HCT116 (cell line): ENCODE data around the gene IFT22. TPM values are rescaled to one million over a fixed set of nuclear protein-coding genes. Genes with fewer than 3 reads are reported as not detected.

Experiments used
- ATAC-seq: fragments of 200-7000 bp; cut with Tn5 transposase; 2 replicates; pipeline ENCODE4 v1.9.1; 2020; ENCODE audit warnings: mild to moderate bottlenecking, moderate library complexity
- BruUV-seq: library from RNA; stranded (reverse); fragments of 400-500 nt; replicated peaks from 2 replicates; lab custom pipeline; 2021; lab: Mats Ljungman, UMichigan
- CTCF ChIA-PET: fragments of 300-600 bp; sonication (Branson Sonifier 250); formaldehyde crosslinking; loops from one replicate; lab custom pipeline; 2021; ENCODE audit warnings: antibody characterized with exemption; lab: Charles Lee
- POLR2A ChIA-PET: fragments of 300-600, 350-600 bp; sonication (Branson Sonifier 250); formaldehyde crosslinking; loops from one replicate; lab custom pipeline; 2021; ENCODE audit warnings: antibody characterized with exemption; lab: Charles Lee
- RAD21 ChIA-PET, 2 experiments: fragments of 300-600 bp; sonication (Branson Sonifier 250); formaldehyde crosslinking; loops; one replicate each; lab custom pipeline; 2023; ENCODE audit warnings: low total read pairs in 2 of 2; ENCODE audit not compliant: uncharacterized antibody in 2 of 2, unreplicated experiment in 2 of 2, low non-redundant PET in 1 of 2; lab: Charles Lee
- DNase-seq: peaks from one replicate; pipeline ENCODE4 v3.0.0-alpha.2; 2010; ENCODE audit warnings: low read depth, low spot score
- H2AFZ ChIP-seq: fragments of 200-600 bp; shearing (Covaris generic), sonication (generic); 2 replicates; pipeline ENCODE4 v1.6.1; 2017; ENCODE audit warnings: low read depth, mixed run types, mixed read lengths, antibody characterized with exemption, low read length; ENCODE audit not compliant: poor library complexity, severe bottlenecking
- H3K27ac ChIP-seq: 2 replicates; pipeline ENCODE4 v1.5.1; 2012; ENCODE audit warnings: low read depth, low read length
- H3K27me3 ChIP-seq: fragments of 200-600 bp; sonication (generic); 2 replicates; pipeline ENCODE4 v1.6.1; 2016; ENCODE audit warnings: mixed run types, low read length, mixed read lengths; ENCODE audit not compliant: insufficient read depth
- H3K36me3 ChIP-seq, 2 experiments: fragments of 200-500 bp in 1 of 2; fragments of 200-600 bp in 1 of 2; sonication (Bioruptor generic) in 1 of 2; sonication (generic) in 1 of 2; 2 replicates each; pipeline versions ENCODE4 v1.5.1 to v1.6.1; 2014 to 2016; ENCODE audit warnings: low read length in 2 of 2, inconsistent platforms in 1 of 2, mixed read lengths in 1 of 2, mixed run types in 1 of 2; ENCODE audit not compliant: insufficient read depth in 2 of 2, control insufficient read depth in 1 of 2
- H3K4me1 ChIP-seq, 2 experiments: fragments of 200-600 bp in 1 of 2; sonication (generic) in 1 of 2; 2 replicates each; pipeline versions ENCODE4 v1.5.1 to v1.6.1; 2012 to 2017; ENCODE audit warnings: low read length in 2 of 2, inconsistent platforms in 1 of 2, mild to moderate bottlenecking in 1 of 2, mixed read lengths in 1 of 2, mixed run types in 1 of 2, moderate library complexity in 1 of 2; ENCODE audit not compliant: insufficient read depth in 2 of 2, control insufficient read depth in 1 of 2
- H3K4me2 ChIP-seq: fragments of 200-600 bp; sonication (generic); 2 replicates; pipeline ENCODE4 v1.6.1; 2017; ENCODE audit warnings: mixed run types, low read length, mixed read lengths
- H3K4me3 ChIP-seq, 2 experiments: fragments of 200-600 bp in 1 of 2; sonication (generic) in 1 of 2; replicated peaks in 1 of 2; 2 replicates each; pipeline ENCODE4 v1.5.1; 2011 to 2016; ENCODE audit warnings: low read length in 2 of 2, control low read depth in 1 of 2, low read depth in 1 of 2, mild to moderate bottlenecking in 1 of 2, mixed read lengths in 1 of 2, mixed run types in 1 of 2
- H3K79me2 ChIP-seq: fragments of 200-600 bp; sonication (generic); 2 replicates; pipeline ENCODE4 v1.6.1; 2017; ENCODE audit warnings: mild to moderate bottlenecking, mixed run types, low read length, moderate library complexity, mixed read lengths; ENCODE audit not compliant: insufficient read depth
- H3K9ac ChIP-seq: fragments of 200-600 bp; sonication (generic); 2 replicates; pipeline ENCODE4 v1.6.1; 2016; ENCODE audit warnings: low read length, mixed read lengths
- H3K9me2 ChIP-seq: fragments of 200-600 bp; sonication (generic), shearing (Covaris generic); 2 replicates; pipeline ENCODE4 v1.6.1; 2017; ENCODE audit warnings: mixed run types, mild to moderate bottlenecking, moderate library complexity; ENCODE audit not compliant: insufficient read depth
- H3K9me3 ChIP-seq, 2 experiments: fragments of 200-500 bp in 1 of 2; fragments of 200-600 bp in 1 of 2; sonication (Bioruptor generic) in 1 of 2; sonication (generic) in 1 of 2; 2 replicates each; pipeline ENCODE4 v1.6.1; 2014 to 2017; ENCODE audit warnings: low read length in 2 of 2, mixed read lengths in 2 of 2, inconsistent platforms in 1 of 2, low read depth in 1 of 2, mild to moderate bottlenecking in 1 of 2, mixed run types in 1 of 2, moderate library complexity in 1 of 2; ENCODE audit not compliant: control insufficient read depth in 1 of 2, insufficient read depth in 1 of 2
- H4K20me1 ChIP-seq: fragments of 200-600 bp; sonication (generic), shearing (Covaris generic); 2 replicates; pipeline ENCODE4 v1.6.1; 2017; ENCODE audit warnings: mixed run types, mild to moderate bottlenecking, moderate library complexity; ENCODE audit not compliant: insufficient read depth
- ATF3 ChIP-seq: IDR thresholded peaks from 2 replicates; pipeline ENCODE4 v1.6.1; 2012
- CBX3 ChIP-seq: IDR thresholded peaks from 2 replicates; pipeline ENCODE4 v1.6.1; 2012; ENCODE audit warnings: low read depth
- CEBPB ChIP-seq: IDR thresholded peaks from 2 replicates; pipeline ENCODE4 v1.6.1; 2012; ENCODE audit warnings: low read depth
- CTCF ChIP-seq, 3 experiments: fragments of 200-600 bp in 1 of 3; sonication (generic) in 1 of 3; IDR thresholded peaks in 2 of 3; conservative IDR thresholded peaks in 1 of 3; 2 replicates each; pipeline ENCODE4 v1.5.1; 2012 to 2017; ENCODE audit warnings: low read depth in 2 of 3, low read length in 2 of 3, antibody characterized with exemption in 1 of 3, borderline replicate concordance in 1 of 3, control low read depth in 1 of 3, mild to moderate bottlenecking in 1 of 3, mixed read lengths in 1 of 3, mixed run types in 1 of 3, moderate library complexity in 1 of 3; ENCODE audit not compliant: insufficient read depth in 1 of 3
- EGR1 ChIP-seq: IDR thresholded peaks from 2 replicates; pipeline ENCODE4 v1.6.1; 2012; ENCODE audit warnings: low read depth
- EZH2 ChIP-seq: fragments of 200-600 bp; sonication (generic); IDR thresholded peaks from 2 replicates; pipeline ENCODE4 v1.6.1; 2017; ENCODE audit warnings: antibody characterized with exemption, mixed run types
- EZH2phosphoT487 ChIP-seq: fragments of 200-600 bp; IDR thresholded peaks from 2 replicates; pipeline ENCODE4 v1.6.1; 2018; ENCODE audit warnings: antibody characterized with exemption, borderline replicate concordance
- FOSL1 ChIP-seq: IDR thresholded peaks from 2 replicates; pipeline ENCODE4 v1.6.1; 2012; ENCODE audit warnings: low read depth
- JUND ChIP-seq: IDR thresholded peaks from 2 replicates; pipeline ENCODE4 v1.6.1; 2012
- POLR2A ChIP-seq: IDR thresholded peaks from 2 replicates; pipeline ENCODE4 v1.7.0; 2011; ENCODE audit warnings: borderline replicate concordance; ENCODE audit not compliant: insufficient read depth, insufficient read length; ENCODE audit errors: extremely low read depth
- POLR2AphosphoS5 ChIP-seq: IDR thresholded peaks from 2 replicates; pipeline ENCODE4 v1.6.1; 2011; ENCODE audit warnings: mild to moderate bottlenecking, low read depth, low read length, moderate library complexity
- RAD21 ChIP-seq: IDR thresholded peaks from 2 replicates; pipeline ENCODE4 v1.6.1; 2012; ENCODE audit warnings: low read depth, mild to moderate bottlenecking
- REST ChIP-seq: IDR thresholded peaks from 2 replicates; pipeline ENCODE4 v1.6.1; 2012; ENCODE audit warnings: low read depth
- SP1 ChIP-seq: IDR thresholded peaks from 2 replicates; pipeline ENCODE4 v1.6.1; 2012; ENCODE audit warnings: low read depth
- SRF ChIP-seq: IDR thresholded peaks from 2 replicates; pipeline ENCODE4 v1.6.1; 2012; ENCODE audit warnings: low read depth
- YY1 ChIP-seq: IDR thresholded peaks from 2 replicates; pipeline ENCODE4 v1.6.1; 2011; ENCODE audit warnings: low read length, low read depth, moderate library complexity, mild to moderate bottlenecking; ENCODE audit not compliant: insufficient replicate concordance; ENCODE audit errors: extremely low read depth
- ZBTB33 ChIP-seq: IDR thresholded peaks from 2 replicates; pipeline ENCODE4 v1.6.1; 2011; ENCODE audit warnings: mild to moderate bottlenecking, low read length, moderate library complexity; ENCODE audit not compliant: insufficient replicate concordance; ENCODE audit errors: extremely low read depth
- ZFX ChIP-seq: fragments of 450-650 bp; IDR thresholded peaks from 2 replicates; pipeline ENCODE4 v1.6.1; 2017
- ZNF274 ChIP-seq: fragments of 200-500 bp; sonication (Bioruptor generic); IDR thresholded peaks from 2 replicates; pipeline ENCODE4 v1.6.1; 2014; ENCODE audit warnings: mild to moderate bottlenecking, low read depth, low read length, inconsistent platforms
- intact Hi-C: fragments of 100-400 bp; cut with micrococcal nuclease; formaldehyde crosslinking; loops from 2 replicates; pipeline ENCODE4 v1.10.0; 2022
- total RNA-seq: library from RNA; stranded (reverse); gene quantifications from one replicate; pipeline ENCODE4 v1.2.1, GENCODE V29; 2021; ENCODE audit not compliant: unreplicated experiment

IFT22 gene
- total RNA-seq, 1 experiment from 2014 or later: 27.2 TPM

GRCh38 chr7:101333912-101334311, 12.3 kb upstream of the IFT22 start:
- POLR2A ChIA-PET: no interaction called here
- ATAC-seq (no peak), DNase-seq (no peak)
- Histone ChIP-seq H3K4me3 (no peak overlapping the region), H3K27me3 (no peaks in the 10 kb centered on the region), H3K9me3 (no peaks in the 10 kb centered on the region), H4K20me1 (no peaks in the 10 kb centered on the region), H3K27ac (no peak overlapping the region), H3K4me2 (no peak overlapping the region), H2AFZ (no peak overlapping the region), H3K4me1 (no peaks in the 10 kb centered on the region), H3K79me2 (no peaks in the 10 kb centered on the region), H3K9me2 (no peaks in the 10 kb centered on the region), H3K9ac (no peak overlapping the region), H3K36me3 (no peaks in the 10 kb centered on the region)
- intact Hi-C loops: no loop called here
- RAD21 ChIA-PET: no interaction called here
- TF ChIP-seq SRF (no peak), FOSL1 (no peak), EZH2phosphoT487 (no peak), SP1 (no peak), EGR1 (no peak), REST (no peak), ZFX (no peak), ZNF274 (no peak), EZH2 (no peak), CEBPB (no peak), POLR2AphosphoS5 (no peak), YY1 (no peak), ATF3 (no peak), CTCF (IDR thresholded peaks at IDR 0.05 in 2 of 3, conservative IDR thresholded peaks at IDR 0.05 in 1 of 3; ENCODE audit: borderline replicate concordance in 1 of 3, insufficient read depth in 1 of 3, low read depth in 2 of 3, low read length in 2 of 3) (no peak), CBX3 (no peak), POLR2A (no peak), JUND (no peak), ZBTB33 (no peak), RAD21 (no peak)
- CTCF ChIA-PET: no interaction called here
- BruUV-seq: no TSS peak
